Adrenal gland (tissue), 5 donors: ENCODE measurements around the gene SLC38A8.

Experiments
- POLR2A ChIP-seq, 2 donors: fragments of 450-650 bp; IDR thresholded peaks; one replicate each; pipeline ENCODE4 v1.6.1; 2017; ENCODE audit warnings: antibody characterized with exemption in 2 of 2, mild to moderate bottlenecking in 2 of 2, moderate library complexity in 1 of 2
- TF ChIP-seq, protein P1 (sequence below), 6 experiments: fragments of 450-650 bp in 4 of 6; fragments of 200-600 bp in 2 of 6; sonication (generic) in 1 of 6; IDR thresholded peaks; 1 replicate in 5 of 6; 2 replicates in 1 of 6; pipeline versions ENCODE4 v1.5.1 to v1.8.0; 2016 to 2021; ENCODE audit warnings: antibody characterized with exemption in 6 of 6, mild to moderate bottlenecking in 2 of 6, moderate library complexity in 1 of 6
- donor health status: DM: no; HTN: no; CAD: no.

- TF ChIP-seq, protein P1, sequence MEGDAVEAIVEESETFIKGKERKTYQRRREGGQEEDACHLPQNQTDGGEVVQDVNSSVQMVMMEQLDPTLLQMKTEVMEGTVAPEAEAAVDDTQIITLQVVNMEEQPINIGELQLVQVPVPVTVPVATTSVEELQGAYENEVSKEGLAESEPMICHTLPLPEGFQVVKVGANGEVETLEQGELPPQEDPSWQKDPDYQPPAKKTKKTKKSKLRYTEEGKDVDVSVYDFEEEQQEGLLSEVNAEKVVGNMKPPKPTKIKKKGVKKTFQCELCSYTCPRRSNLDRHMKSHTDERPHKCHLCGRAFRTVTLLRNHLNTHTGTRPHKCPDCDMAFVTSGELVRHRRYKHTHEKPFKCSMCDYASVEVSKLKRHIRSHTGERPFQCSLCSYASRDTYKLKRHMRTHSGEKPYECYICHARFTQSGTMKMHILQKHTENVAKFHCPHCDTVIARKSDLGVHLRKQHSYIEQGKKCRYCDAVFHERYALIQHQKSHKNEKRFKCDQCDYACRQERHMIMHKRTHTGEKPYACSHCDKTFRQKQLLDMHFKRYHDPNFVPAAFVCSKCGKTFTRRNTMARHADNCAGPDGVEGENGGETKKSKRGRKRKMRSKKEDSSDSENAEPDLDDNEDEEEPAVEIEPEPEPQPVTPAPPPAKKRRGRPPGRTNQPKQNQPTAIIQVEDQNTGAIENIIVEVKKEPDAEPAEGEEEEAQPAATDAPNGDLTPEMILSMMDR (IDR thresholded peaks at IDR 0.05) = no peak
- no peak for TF ChIP-seq POLR2A (IDR thresholded peaks at IDR 0.05)
Observed at GRCh38 chr16:84047206-84047605, 4.6 kb upstream of the SLC38A8 start.
